ENCODE data around the gene TUFT1. TPM values are rescaled to one million over a fixed set of nuclear protein-coding genes. Genes with fewer than 3 reads are reported as not detected.

TUFT1 gene
- total RNA-seq, 4 donors from 2014 or later: 3.3 to 8.1 (median 5.3) TPM

GRCh38 chr1:151510020-151510405, 30.1 kb upstream of the TUFT1 start:
- Histone ChIP-seq H3K4me1 (peaks cover 0 to 19% (median 15%) of the 10 kb centered on the region in 4 donors), H3K36me3 (no peaks in the 10 kb centered on the region), H3K9me3 (no peaks in the 10 kb centered on the region), H3K27me3 (peaks cover 0 to 5% of the 10 kb centered on the region in 2 donors), H3K4me3 (no peak overlapping the region), H3K27ac (peak overlapping the region in 1 of 4 donors; percentile 75)
- TF ChIP-seq POLR2A (IDR thresholded peaks at IDR 0.05): no peak
- no peak for TF ChIP-seq CTCF (IDR thresholded peaks at IDR 0.05)
- no peak for TF ChIP-seq EP300 (IDR thresholded peaks at IDR 0.05)
- WGBS, 2 donors: 45 to 55% methylated on average over 9 of the region's 9 CpGs
- no peak for DNase-seq (ENCODE audit: low spot score in 2 of 2)

- TF ChIP-seq POLR2A (IDR thresholded peaks at IDR 0.05): no peak
- TF ChIP-seq CTCF (IDR thresholded peaks at IDR 0.05): no peak
- TF ChIP-seq EP300 (IDR thresholded peaks at IDR 0.05): no peak
- WGBS, 2 donors: 5 to 6% methylated on average over 10 of the region's 10 CpGs
Observed at GRCh38 chr1:151510614-151510956, 29.5 kb upstream of the TUFT1 start.

GRCh38 chr1:151510957-151511635, 29.0 kb upstream of the TUFT1 start, which contains the start of gene CGN:
TSS of gene CGN (plus strand) at chr1:151511387. CDS start at chr1:151518520, 7,133 bp downstream.
- H3K4me1 ChIP-seq: peaks cover 0 to 19% (median 15%) of the 10 kb centered on the region in 4 donors
- no peaks in the 10 kb centered on the region for H3K9me3 ChIP-seq
- DNase-seq (ENCODE audit: low spot score in 2 of 2): peak; percentile 48 to 55
- WGBS, 2 donors: 1% methylated on average over 37 to 64 of the region's 68 CpGs
- H3K36me3 ChIP-seq: no peaks in the 10 kb centered on the region
- peak within 1 kb of the TSS; percentile 56 to 66 (median 59) for H3K4me3 ChIP-seq
- TF ChIP-seq EP300 (IDR thresholded peaks at IDR 0.05): peak in 1 of 2 donors; percentile 21
- TF ChIP-seq POLR2A (IDR thresholded peaks at IDR 0.05): peak in 1 of 2 donors; percentile 10
- peak in 1 of 5 experiments; percentile 9 for TF ChIP-seq CTCF (IDR thresholded peaks at IDR 0.05)
- H3K27me3 ChIP-seq: peaks cover 0 to 5% of the 10 kb centered on the region in 2 donors
- peak within 1 kb of the TSS; percentile 38 to 84 (median 75) for H3K27ac ChIP-seq

More at GRCh38 chr1:151510614-151510956, 29.5 kb upstream of the TUFT1 start:
- peak overlapping the region; percentile 38 to 84 (median 75) for H3K27ac ChIP-seq
- DNase-seq (ENCODE audit: low spot score in 2 of 2): no peak
- no peaks in the 10 kb centered on the region for H3K36me3 ChIP-seq
- H3K27me3 ChIP-seq: peaks cover 0 to 5% of the 10 kb centered on the region in 2 donors
- no peaks in the 10 kb centered on the region for H3K9me3 ChIP-seq
- peaks cover 0 to 19% (median 15%) of the 10 kb centered on the region in 4 donors for H3K4me1 ChIP-seq
- H3K4me3 ChIP-seq: peak overlapping the region; percentile 56 to 66 (median 59)

GRCh38 chr1:151511636-151512215, 28.4 kb upstream of the TUFT1 start:
- peaks cover 0 to 19% (median 15%) of the 10 kb centered on the region in 4 donors for H3K4me1 ChIP-seq
- peaks cover 0 to 5% of the 10 kb centered on the region in 2 donors for H3K27me3 ChIP-seq
- WGBS, 2 donors: 3% methylated on average over 15 to 22 of the region's 23 CpGs
- TF ChIP-seq EP300 (IDR thresholded peaks at IDR 0.05) (no peak), CTCF (IDR thresholded peaks at IDR 0.05) (no peak), POLR2A (IDR thresholded peaks at IDR 0.05) (no peak)
- peak overlapping the region; percentile 56 to 66 (median 59) for H3K4me3 ChIP-seq
- H3K27ac ChIP-seq: peak overlapping the region; percentile 38 to 84 (median 75)
- H3K36me3 ChIP-seq: no peaks in the 10 kb centered on the region
- H3K9me3 ChIP-seq: no peaks in the 10 kb centered on the region
- DNase-seq (ENCODE audit: low spot score in 2 of 2): peak in 1 of 2 donors; percentile 15

- WGBS, 2 donors: 55 to 76% methylated on average over 4 of the region's 4 CpGs
- Histone ChIP-seq H3K4me1 (peaks cover 0 to 19% (median 15%) of the 10 kb centered on the region in 4 donors), H3K27ac (peak overlapping the region in 1 of 4 donors; percentile 75), H3K27me3 (peaks cover 0 to 5% of the 10 kb centered on the region in 2 donors), H3K36me3 (no peaks in the 10 kb centered on the region), H3K4me3 (peak overlapping the region in 3 of 4 donors; percentile 56 to 66 (median 62)), H3K9me3 (no peaks in the 10 kb centered on the region)
- DNase-seq (ENCODE audit: low spot score in 2 of 2): no peak
- TF ChIP-seq CTCF (IDR thresholded peaks at IDR 0.05) (no peak), EP300 (IDR thresholded peaks at IDR 0.05) (no peak), POLR2A (IDR thresholded peaks at IDR 0.05) (no peak)
Observed at GRCh38 chr1:151512326-151512725, 27.8 kb upstream of the TUFT1 start.

Measured in tibial nerve (tissue), 4 donors.